ENCODE measurements around the gene PCCA.
"Not testable (repeated sequence)": the region's sequence is repeated elsewhere in the genome, so short reads cannot be mapped to it uniquely, and the experiment has no call there.

PCCA gene

GRCh38 chr13:100247937-100248336, 159.0 kb downstream of the PCCA start:
- FAIRE-seq, result no peak

- no peak for FAIRE-seq
These were observed 165.1 kb downstream of the PCCA start for GRCh38 chr13:100254002-100254401.

DNA sequence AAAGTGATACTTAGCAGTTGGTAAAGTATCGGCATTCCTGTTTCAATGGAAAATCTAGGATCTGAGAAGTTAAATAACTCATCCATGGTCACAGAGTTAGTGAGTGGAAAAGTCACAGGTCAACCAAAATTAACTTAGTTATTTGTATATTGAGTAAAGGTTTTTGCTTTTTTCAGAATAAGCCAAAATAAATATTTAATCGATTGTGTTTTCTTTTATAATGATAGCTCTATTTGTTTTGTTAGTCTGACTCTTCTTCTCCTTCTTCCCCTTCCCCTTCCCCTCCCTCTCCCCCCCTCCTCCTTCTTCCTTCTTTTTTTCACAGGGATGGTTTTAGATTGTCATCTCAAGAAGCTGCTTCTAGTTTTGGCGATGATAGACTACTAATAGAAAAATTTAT, 173.5 kb downstream of the PCCA start:
- FAIRE-seq, result no peak

DNA sequence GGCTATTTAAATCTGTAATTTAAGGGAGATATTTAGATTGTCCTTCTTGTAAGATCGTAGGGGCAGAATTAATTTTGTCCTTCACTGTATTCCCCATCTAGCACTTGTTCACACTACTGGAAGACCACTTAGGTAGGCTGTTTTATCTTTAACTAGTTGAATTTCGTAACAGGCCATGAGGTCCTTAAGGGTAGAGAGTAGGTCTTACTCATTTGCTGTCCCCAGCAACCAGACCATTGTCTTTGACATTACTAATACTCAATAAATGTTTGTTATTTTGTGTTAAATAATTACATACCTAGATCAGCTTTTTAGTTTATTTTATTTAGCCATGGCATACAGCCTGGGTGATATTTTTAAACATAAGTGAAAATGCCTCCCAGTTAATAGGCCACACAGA, 177.1 kb downstream of the PCCA start:
- no peak for FAIRE-seq

- no peak for FAIRE-seq
These were observed 180.9 kb downstream of the PCCA start for GRCh38 chr13:100269837-100270236.

- FAIRE-seq, result no peak
These were observed 184.2 kb downstream of the PCCA start for GRCh38 chr13:100273138-100273537.

- FAIRE-seq, result no peak
These were observed 184.7 kb downstream of the PCCA start for GRCh38 chr13:100273552-100273951.

DNA sequence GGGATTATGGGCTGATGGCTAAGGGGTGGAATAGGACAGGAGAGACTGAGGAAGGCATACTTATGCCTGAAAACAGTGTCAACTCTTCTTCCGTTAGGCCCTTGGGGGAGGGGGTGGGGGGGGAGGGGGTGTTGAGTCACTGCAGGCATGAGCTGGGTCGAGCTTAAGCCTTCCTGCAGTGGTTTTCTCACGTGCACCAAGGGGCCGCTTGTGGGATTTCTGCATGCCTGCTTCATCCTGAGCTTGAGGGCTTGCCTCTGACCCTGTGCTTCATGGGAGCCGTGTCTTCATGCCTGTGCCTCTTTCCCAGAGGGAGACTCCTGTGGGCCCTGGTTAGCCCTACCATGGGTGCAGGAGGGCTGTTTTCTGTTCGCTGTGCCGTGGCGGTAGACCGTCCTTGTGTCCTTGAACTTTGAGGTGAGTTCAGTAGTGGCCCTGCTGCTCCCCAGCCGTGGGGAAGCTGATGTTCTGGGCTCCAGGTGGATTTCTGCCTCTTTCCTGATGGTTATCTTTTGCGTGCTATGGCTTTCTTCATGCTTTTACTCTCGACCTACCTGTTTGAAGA, 186.1 kb downstream of the PCCA start:
- FAIRE-seq, result no peak

- FAIRE-seq, result no peak
These were observed 186.9 kb downstream of the PCCA start for GRCh38 chr13:100275746-100276145.

- FAIRE-seq, result no peak
These were observed 191.8 kb downstream of the PCCA start for GRCh38 chr13:100280681-100281080.

- not testable (repeated sequence) for FAIRE-seq
These were observed 193.4 kb downstream of the PCCA start for GRCh38 chr13:100282306-100282705.

DNA sequence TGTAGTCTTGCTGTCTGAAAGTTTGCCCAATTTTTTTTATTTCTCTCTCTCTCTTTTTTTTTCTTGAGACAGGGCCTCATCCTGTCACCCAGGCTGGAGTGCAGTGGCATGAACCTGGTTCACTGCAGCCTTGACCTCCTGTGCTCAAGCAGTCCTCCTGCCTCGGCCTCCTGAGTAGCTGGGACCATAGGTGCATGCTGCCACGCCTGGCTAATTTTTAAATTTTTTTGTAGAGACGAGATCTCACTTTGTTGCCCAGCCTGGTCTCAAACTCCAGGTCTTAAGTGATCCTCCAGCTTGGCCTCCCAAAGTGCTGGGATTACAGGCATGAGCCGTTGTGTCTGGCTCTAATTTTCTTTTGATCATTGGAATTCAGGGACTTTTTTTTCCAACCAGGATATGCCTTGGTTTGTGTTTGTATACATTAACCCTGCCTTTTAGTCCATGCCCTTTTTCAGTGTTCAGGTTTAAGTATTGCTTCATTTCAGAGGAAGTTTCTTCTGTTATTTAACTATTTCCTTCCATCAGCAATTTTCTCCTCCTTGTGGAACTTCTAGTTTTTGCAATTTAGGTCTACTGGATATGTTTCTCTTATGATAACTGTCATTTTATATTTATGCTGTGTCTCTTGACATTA, 201.4 kb downstream of the PCCA start:
- FAIRE-seq, result no peak

DNA sequence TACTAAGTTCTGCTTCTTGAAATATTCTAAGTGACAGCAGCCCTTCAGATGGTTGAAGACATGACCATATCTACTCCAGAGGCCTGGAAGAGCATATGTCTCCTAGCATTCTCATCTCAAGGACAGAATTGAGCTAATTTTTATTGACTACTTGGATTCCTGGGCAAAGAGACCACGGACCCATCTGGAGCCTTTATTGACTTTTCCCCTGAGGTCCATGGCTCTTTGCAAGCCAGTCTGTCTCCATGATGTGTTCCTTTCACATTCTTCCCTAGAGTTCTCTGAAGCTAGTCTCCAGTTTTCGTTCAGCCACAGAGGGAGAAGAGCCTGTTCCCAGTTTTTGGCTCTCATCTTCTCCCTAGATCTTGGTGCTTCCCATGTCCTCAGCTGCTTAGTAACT, 202.7 kb downstream of the PCCA start:
- no peak for FAIRE-seq

DNA sequence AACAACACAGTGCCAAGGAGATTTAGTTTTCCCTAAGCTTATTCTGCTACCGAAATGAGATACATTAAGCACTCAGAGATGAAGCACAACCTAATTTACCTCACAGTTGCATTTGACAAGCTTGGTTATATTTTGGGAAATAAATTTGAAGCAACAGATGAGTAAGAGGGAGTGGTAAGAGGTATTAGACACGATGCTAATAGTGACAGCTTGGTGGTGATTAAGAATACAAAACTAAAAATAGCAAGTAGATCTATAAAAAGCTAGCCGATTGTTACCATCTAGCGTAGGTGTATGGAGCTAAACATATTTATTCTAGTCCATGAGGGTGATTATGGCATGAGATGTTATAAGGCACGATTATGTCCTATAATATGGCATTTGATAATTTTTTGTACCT, 208.5 kb downstream of the PCCA start:
- FAIRE-seq, result no peak

GRCh38 chr13:100298116-100298681, 209.3 kb downstream of the PCCA start:
- no peak for FAIRE-seq

GRCh38 chr13:100298691-100299090, 209.8 kb downstream of the PCCA start:
- no peak for FAIRE-seq

DNA sequence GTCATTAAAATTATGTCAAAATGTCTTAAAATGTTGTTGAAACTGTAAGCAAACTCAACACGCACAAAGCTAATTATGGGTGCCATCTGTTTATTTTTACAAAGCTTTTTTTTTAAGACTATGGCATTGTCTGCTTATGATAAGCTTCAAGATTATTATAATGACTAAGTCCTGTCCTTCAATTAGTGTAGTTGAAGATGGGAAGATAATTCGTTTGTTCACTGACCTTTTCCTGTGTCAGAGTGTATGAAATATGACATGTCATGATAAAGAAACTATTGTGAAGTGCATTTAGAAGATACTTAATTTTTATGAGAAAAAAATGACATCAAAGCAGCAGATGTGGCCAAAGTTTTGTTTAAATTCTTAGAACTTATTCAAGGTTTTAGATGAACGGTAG, 211.3 kb downstream of the PCCA start:
- no peak for FAIRE-seq

DNA sequence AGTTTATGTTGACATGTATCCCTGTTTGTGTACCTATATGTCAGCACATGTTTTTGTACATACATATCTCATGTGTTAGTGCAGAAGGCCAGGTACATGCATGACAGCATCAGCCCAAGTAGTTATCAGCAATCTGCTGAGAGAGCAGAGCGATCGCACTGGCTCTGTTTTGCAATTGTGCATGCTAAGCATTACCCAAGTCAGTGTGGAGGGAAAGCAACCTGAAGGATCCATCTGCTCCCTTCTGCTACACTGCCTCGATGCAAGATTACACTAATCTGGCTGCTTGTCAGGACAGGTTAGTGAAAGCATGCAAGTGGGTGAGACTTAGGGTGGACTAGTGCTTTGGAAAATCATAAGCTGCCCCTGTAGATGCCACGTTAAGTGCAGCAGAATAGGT, 211.8 kb downstream of the PCCA start:
- no peak for FAIRE-seq

- FAIRE-seq, result no peak
These were observed 212.5 kb downstream of the PCCA start for GRCh38 chr13:100301418-100301817.

DNA sequence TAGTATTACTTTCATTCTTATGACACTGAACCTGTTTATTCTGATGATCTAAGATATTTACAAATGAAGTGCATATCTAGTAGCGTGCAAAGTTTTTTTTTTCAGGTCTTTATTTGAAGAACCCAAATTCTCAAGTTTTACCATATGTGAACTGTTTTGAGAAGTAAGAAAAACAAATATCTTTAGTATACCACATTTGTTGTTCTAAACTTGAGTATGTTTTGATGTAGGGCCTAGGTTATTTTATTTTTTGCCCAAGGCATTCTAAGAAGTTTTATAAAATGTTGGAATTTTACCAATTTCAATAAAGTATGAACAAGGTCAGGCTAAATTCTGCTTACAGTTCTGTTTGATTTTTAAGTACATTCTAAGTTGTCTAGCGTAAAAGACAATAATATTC, 213.5 kb downstream of the PCCA start:
- no peak for FAIRE-seq

- no peak for FAIRE-seq
These were observed 215.3 kb downstream of the PCCA start for GRCh38 chr13:100304229-100304628.

DNA sequence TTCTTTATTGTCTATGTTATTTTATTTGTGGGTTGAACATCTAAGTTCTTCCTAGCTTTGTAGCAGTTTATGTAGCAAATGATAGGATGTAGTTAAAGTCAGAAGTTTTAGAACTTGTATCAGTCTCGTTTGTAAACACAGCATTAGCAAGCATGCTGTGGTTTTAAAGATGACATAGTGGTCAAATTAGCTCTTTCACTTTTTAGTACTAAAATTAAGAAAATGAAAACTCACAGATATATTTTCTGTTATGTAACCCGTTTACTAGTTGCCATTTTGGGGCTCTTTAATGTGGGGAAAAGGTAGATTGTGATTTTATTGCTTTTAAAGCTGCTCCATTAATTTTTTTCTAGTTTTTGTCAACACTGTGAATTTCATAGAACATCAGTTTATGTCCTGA, 216.5 kb downstream of the PCCA start:
- FAIRE-seq, result no peak

GRCh38 chr13:100306030-100306429, 217.1 kb downstream of the PCCA start:
- FAIRE-seq, result no peak

- FAIRE-seq, result no peak
These were observed 217.6 kb downstream of the PCCA start for GRCh38 chr13:100306434-100306999.
